GM21825 (cell line): ENCODE results near the gene GIGYF2.

ENCODE experiments used
- ATAC-seq: cut with Tn5 transposase; IDR thresholded peaks from one replicate; pipeline ENCODE4 v1.9.1; 2021; ENCODE audit warnings: mild to moderate bottlenecking, moderate library complexity; ENCODE audit not compliant: unreplicated experiment

GIGYF2 gene

GRCh38 chr2:232859385-232859916 is 162.3 kb downstream of the GIGYF2 start:
- no peak for ATAC-seq

DNA sequence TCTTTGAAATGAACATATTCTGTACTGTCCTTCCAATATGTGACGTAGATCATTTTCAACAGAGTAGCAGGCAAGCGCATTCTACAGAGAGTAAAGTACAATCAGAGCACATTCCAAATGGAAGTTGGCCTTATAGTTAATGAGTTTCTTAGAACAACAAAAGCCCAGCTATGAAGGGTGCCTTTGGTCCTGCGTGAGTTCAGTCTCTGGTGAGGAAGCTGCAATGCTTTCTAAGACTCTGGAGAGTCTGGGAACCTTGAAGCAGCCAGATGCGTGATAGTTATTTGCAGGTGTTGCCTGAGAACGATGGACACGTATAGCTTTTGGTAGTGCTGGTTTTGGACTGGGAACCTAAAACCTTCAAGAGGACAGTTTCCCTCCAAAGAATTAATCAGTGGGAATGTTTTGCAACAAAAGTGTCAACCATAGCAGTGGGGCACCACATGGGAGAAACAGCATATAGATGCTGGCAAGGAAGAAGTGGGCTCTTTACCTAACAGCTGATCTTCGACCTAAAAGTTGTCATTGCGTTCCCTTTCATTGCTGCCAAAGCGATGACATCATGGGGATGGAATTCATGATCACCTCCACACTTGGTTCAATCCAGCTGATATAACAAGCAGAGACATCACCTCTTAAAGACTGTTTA is 163.6 kb downstream of the GIGYF2 start:
- ATAC-seq: no peak

- ATAC-seq: no peak
Observed at GRCh38 chr2:232861353-232861752, 164.2 kb downstream of the GIGYF2 start.

DNA sequence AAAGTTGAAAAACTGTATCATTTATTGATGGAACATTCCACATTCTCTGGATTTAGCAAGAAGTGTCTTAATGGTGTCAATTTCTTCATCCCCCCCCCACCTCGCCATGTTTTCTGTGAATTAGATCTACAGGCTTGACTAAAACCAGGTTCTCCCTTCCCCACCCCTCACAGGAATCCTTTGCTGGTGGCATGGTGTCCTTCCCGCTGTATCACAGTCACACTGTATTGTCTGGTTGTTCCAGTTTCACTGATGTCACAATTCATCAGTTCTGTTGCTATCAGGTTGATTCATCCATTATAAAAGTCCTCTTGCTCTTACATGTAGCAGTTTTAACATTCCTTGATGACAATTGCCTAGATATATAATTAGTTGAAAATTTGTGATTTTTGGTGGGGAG is 166.9 kb downstream of the GIGYF2 start:
- no peak for ATAC-seq

DNA sequence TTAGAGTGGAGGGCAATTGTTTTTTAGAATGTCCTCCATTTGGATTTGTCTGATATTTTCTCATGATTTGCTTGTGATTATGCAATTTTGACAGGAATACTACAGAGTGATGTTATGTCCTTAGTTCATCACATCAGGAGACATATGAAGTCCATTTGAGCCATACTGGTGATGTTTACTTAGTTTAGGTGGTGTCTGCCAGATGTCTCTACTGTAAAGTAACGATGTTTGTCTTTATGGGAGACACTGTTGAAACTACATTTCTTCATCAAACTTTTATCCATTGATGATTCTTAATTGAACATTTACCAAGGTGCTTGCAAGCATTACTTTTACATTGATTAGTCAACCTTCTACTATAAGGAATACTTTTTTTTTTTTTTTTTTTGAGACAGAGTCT is 168.0 kb downstream of the GIGYF2 start:
- ATAC-seq: no peak

DNA sequence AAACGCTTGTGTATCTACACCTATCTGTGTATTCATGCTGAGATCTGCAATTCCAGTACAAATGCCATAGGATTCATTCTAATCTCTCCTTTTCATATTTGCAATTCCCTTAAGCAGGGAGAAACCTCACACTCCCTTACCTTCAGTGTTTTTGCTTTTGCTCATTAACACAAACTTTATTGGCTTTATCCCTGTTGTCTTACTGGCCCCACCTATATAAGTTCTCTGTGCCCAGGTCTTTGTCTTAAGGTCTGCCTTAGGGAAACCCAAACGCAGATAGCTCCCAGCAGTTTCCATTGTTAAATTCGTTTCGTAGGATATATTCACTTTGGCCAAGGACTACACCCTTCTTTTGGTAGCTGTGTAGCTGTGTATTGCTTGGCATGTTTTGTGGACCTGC is 169.0 kb downstream of the GIGYF2 start:
- ATAC-seq: no peak

- ATAC-seq: no peak
Observed at GRCh38 chr2:232869138-232870017, 172.2 kb downstream of the GIGYF2 start.

DNA sequence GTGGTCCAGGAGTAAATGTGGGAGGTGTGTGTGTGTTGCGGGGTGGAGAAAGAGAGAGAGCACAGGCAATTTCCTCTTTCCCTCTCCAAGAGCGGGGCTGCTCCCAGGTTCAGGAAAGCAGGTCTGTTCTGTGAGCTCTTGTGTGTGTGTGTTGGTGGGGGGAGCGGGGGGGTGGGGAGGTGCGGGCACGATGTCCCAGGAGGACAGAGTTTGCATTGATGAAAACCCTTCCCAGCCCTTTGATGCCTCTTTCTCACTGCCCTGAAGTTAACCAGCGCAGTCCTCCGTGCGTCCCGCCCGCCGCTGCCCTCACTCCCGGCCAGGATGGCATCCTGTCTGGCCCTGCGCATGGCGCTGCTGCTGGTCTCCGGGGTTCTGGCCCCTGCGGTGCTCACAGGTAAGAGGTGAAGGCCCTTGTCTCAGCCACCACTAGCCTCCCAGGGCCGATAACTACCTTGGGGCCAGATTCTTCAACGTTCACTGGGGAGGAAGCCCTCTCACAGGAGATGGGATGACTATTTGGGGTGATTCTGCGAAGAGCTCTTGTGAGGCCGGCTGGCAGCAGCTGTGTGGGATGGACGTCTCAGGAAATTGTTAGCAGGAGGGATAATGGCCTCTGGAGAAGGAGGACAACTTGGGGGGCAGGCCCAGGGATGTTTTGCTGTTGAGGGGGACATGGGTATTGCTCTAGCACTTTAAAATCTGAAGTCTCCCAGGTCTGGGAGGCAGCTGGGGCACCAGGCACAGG is 173.1 kb downstream of the GIGYF2 start, which contains the start of gene SNORC:
Gene SNORC, plus strand, starts transcription at position 247 of the 748 bp plus-strand sequence. Its CDS starts 78 bp downstream, at position 325.
- ATAC-seq: no peak

GRCh38 chr2:232870766-232871371 is 173.7 kb downstream of the GIGYF2 start:
- no peak for ATAC-seq

DNA sequence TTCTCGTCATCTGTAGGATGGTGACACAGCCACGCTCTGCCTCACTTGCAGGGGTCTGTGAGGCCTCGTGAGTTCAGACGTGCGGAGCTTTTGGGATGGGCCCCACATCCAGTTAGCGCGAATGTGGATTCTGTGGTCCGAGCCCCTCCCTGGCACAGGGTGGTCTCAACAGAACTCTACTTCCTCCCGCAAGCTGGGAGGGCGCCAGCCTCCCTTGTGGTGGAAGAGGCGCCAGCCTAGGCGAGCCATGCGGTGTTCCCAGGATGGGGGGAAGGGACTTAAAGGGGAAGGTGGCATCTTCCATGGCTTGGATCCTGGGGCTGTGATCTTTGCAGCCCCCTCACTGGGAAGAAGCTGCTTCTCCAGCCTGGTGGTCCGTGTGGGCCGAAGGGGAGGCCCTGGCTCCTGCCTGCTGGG is 174.3 kb downstream of the GIGYF2 start:
- ATAC-seq: no peak

DNA sequence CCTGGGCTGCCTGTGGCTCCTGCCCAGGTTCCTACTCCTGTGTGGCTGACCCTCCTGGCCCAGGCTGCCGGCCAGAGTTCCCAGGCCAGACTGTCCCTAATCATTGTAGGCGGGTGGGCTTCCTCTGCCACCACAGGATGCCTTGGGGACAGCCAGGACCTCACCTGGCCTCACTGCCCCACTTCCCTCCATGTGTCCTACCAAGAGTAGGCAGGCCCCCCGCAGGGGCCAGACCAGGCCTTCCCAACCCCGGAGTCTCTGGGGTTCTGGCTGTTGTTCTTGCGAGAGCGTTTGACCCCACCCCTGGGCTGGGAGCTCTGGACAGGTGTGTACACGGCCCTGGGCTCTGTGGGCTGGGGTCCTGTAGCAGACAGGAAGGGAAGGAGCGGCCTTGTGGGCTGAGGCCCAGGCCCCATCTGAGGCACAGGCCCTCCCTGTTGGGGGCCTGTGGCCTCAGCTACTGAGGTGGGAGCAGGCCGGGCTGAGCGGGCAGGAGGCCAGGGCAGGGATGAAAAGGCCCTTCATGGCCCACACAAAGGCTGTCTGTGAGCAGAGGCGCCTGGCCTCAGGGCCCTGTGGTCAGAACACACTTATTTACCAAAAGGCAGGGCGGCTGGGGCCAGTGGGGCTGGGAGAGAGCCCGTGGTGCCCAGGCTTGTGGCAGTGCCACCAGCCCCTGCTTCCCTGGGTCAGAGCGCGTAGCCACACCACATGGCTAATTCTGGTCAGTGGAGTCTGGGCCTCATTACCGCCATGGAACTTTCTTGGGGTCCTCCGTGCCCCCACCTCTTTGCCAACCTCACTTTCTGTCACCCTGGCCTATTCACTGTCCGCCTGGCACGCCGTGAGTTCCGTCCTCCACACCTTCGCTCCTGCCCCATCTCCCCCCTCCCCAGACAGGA is 175.0 kb downstream of the GIGYF2 start:
- no peak for ATAC-seq

GRCh38 chr2:232872826-232873225 is 175.7 kb downstream of the GIGYF2 start:
- ATAC-seq: no peak

DNA sequence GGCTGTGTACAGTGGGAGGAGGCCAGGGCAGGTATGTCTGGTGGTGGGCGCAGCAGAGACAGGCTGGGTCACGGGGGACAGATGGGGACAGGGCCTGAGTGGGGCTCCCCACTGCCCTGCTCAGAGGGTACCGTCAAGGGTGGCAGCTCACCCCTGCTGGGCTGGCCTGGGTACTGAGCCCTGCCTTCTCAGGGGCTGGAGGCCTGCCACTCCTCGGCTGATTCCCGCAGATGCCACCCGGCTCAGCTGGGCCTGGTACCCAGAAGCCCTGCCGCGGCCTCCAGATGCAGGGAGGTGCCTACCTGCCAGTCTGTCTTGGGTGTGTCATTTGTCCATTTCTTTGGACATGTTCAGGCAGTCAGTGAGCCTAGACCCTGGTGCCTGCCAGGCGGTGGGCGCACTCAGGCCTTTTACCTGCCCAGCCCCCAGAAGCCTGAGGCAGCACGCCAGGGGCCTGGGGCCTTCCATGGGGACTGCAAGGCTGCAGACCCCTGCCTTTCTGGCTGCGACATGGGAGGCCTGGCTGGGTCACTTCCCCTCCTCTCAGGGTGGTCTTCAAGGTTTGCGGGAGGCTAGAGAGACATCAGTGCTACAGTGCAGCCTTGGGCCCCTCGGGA is 176.3 kb downstream of the GIGYF2 start:
- ATAC-seq: no peak

GRCh38 chr2:232873909-232874641 is 176.9 kb downstream of the GIGYF2 start:
- no peak for ATAC-seq

GRCh38 chr2:232874677-232875223 is 177.6 kb downstream of the GIGYF2 start:
- ATAC-seq: no peak

DNA sequence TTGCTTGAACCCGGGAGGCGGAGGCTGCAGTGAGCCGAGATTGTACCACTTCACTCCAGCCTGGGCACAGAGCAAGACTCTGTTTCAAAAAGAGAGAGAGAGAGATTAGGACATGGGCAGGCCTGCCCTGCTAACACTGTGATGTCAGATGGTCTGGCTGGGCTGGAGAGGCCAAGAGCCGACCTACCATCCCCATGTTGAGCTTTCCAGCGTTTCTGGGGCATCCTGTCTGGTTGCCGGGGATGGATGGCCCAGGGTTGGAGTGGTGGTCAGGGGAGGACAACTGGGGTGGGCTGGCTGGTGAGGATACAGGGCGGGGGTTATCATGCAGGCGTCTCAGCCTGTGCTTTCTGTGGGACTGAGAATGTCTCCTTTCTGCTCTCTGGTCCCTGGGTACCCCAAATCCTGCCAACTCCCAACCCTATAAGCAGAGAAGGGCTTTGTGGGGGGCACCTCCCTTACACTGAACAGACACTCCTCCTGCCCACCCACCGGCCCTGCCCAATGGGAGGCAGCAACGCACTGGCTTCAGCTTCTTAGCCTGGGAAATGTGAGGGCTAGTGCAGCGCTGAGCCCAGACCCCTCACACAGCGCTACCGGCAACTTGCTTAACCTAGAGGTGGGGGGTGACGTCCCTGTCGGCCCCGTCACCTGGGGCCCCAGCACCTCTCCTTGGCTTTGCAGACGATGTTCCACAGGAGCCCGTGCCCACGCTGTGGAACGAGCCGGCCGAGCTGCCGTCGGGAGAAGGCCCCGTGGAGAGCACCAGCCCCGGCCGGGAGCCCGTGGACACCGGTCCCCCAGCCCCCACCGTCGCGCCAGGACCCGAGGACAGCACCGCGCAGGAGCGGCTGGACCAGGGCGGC is 178.4 kb downstream of the GIGYF2 start:
- ATAC-seq: no peak
